Osteocyte (in vitro differentiated cells): Measurements from ENCODE around the gene CTU1. TPM values are rescaled to one million over a fixed set of nuclear protein-coding genes. Genes with fewer than 3 reads are reported as not detected.

ENCODE experiments used
- DNase-seq: peaks from one replicate; pipeline ENCODE4 v3.0.0; 2021; ENCODE audit warnings: mixed read lengths; ENCODE audit not compliant: unreplicated experiment; ENCODE audit errors: extremely low spot score
- H3K27ac Mint-ChIP-seq: one replicate; pipeline ENCODE4 v1.8.0; 2021; ENCODE audit warnings: mild to moderate bottlenecking, mixed read lengths; ENCODE audit not compliant: unreplicated experiment
- H3K27me3 Mint-ChIP-seq: one replicate; pipeline ENCODE4 v1.8.0; 2021; ENCODE audit warnings: mixed read lengths; ENCODE audit not compliant: unreplicated experiment
- H3K36me3 Mint-ChIP-seq: one replicate; pipeline ENCODE4 v1.8.0; 2021; ENCODE audit warnings: mixed read lengths; ENCODE audit not compliant: unreplicated experiment
- H3K4me1 Mint-ChIP-seq: one replicate; pipeline ENCODE4 v1.8.0; 2021; ENCODE audit warnings: mixed read lengths; ENCODE audit not compliant: unreplicated experiment
- H3K4me3 Mint-ChIP-seq: one replicate; pipeline ENCODE4 v1.8.0; 2021; ENCODE audit warnings: mild to moderate bottlenecking, moderate library complexity, mixed read lengths; ENCODE audit not compliant: unreplicated experiment
- H3K9me3 Mint-ChIP-seq: one replicate; pipeline ENCODE4 v1.8.0; 2021; ENCODE audit warnings: mixed read lengths; ENCODE audit not compliant: unreplicated experiment
- CTCF ChIP-seq: fragments of 200-600 bp; sonication (generic); IDR thresholded peaks from 2 replicates; pipeline ENCODE4 v1.5.0; 2021; ENCODE audit warnings: antibody characterized with exemption, mild to moderate bottlenecking, moderate library complexity
- total RNA-seq: library from RNA; stranded (reverse); gene quantifications from 2 replicates; pipeline ENCODE4 v1.2.1, GENCODE V29; 2021

Gene CTU1
- total RNA-seq, 1 donor from 2014 or later: 5.6 TPM

GRCh38 chr19:51083783-51084182, 24.4 kb downstream of the CTU1 start:
- no peak overlapping the region for H3K27ac Mint-ChIP-seq
- DNase-seq: no peak
- no peaks in the 10 kb centered on the region for H3K36me3 Mint-ChIP-seq
- H3K4me3 Mint-ChIP-seq: no peak overlapping the region
- H3K27me3 Mint-ChIP-seq: no peaks in the 10 kb centered on the region
- H3K4me1 Mint-ChIP-seq: no peaks in the 10 kb centered on the region
- no peaks in the 10 kb centered on the region for H3K9me3 Mint-ChIP-seq
- no peak for TF ChIP-seq CTCF

GRCh38 chr19:51083181-51083580, 25.0 kb downstream of the CTU1 start:
- Mint-ChIP-seq H3K4me1 (no peaks in the 10 kb centered on the region), H3K36me3 (no peaks in the 10 kb centered on the region), H3K4me3 (no peak overlapping the region), H3K27ac (no peak overlapping the region), H3K9me3 (no peaks in the 10 kb centered on the region), H3K27me3 (no peaks in the 10 kb centered on the region)
- DNase-seq: no peak
- no peak for TF ChIP-seq CTCF

GRCh38 chr19:51082611-51083010, 25.6 kb downstream of the CTU1 start, which contains the start of gene KLK14:
Gene KLK14 (minus strand): TSS chr19:51082887. CDS start chr19:51082614, 273 bp downstream.
- Mint-ChIP-seq H3K27me3 (no peaks in the 10 kb centered on the region), H3K36me3 (no peaks in the 10 kb centered on the region), H3K9me3 (no peaks in the 10 kb centered on the region), H3K4me1 (no peaks in the 10 kb centered on the region), H3K27ac (no peak within 1 kb of the TSS), H3K4me3 (no peak within 1 kb of the TSS)
- no peak for TF ChIP-seq CTCF
- DNase-seq: no peak

- Mint-ChIP-seq H3K27me3 (no peaks in the 10 kb centered on the region), H3K4me1 (no peaks in the 10 kb centered on the region), H3K36me3 (no peaks in the 10 kb centered on the region), H3K4me3 (no peak overlapping the region), H3K27ac (no peak overlapping the region), H3K9me3 (peaks cover under 1% of the 10 kb centered on the region)
- TF ChIP-seq CTCF: no peak
- no peak for DNase-seq
Measured at GRCh38 chr19:51081476-51081875, 26.7 kb downstream of the CTU1 start.

- no peaks in the 10 kb centered on the region for H3K4me1 Mint-ChIP-seq
- H3K27ac Mint-ChIP-seq: no peak overlapping the region
- H3K9me3 Mint-ChIP-seq: peaks cover 5% of the 10 kb centered on the region
- H3K4me3 Mint-ChIP-seq: no peak overlapping the region
- DNase-seq: no peak
- no peaks in the 10 kb centered on the region for H3K36me3 Mint-ChIP-seq
- H3K27me3 Mint-ChIP-seq: no peaks in the 10 kb centered on the region
- no peak for TF ChIP-seq CTCF
Measured at GRCh38 chr19:51079481-51080110, 28.6 kb downstream of the CTU1 start.
